ENCODE data around the gene TATDN3. TPM values are rescaled to one million over a fixed set of nuclear protein-coding genes. Genes with fewer than 3 reads are reported as not detected.
"Not testable (repeated sequence)": the region's sequence is repeated elsewhere in the genome, so short reads cannot be mapped to it uniquely, and the experiment has no call there.

The TATDN3 gene, protein sequence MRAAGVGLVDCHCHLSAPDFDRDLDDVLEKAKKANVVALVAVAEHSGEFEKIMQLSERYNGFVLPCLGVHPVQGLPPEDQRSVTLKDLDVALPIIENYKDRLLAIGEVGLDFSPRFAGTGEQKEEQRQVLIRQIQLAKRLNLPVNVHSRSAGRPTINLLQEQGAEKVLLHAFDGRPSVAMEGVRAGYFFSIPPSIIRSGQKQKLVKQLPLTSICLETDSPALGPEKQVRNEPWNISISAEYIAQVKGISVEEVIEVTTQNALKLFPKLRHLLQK
- total RNA-seq: 10 to 100 TPM; 11.4 to 12.2 TPM
- long read RNA-seq, donor 1, transcript TATDN3-202 (10 exons, 2,389 nt): major isoform, 6 of 13 reads
- long read RNA-seq, donor 1, partial matches to known transcripts: 0 of 13 reads
- long read RNA-seq, donor 1, other reads (novel, unspliced or antisense): 2 of 13 reads
- long read RNA-seq, donor 2, transcript TATDN3-202 (10 exons, 2,389 nt): major isoform, 12 of 33 reads
- long read RNA-seq, donor 2, transcript TATDN3-201 (10 exons, 2,321 nt): minor isoform, 7 of 33 reads
- long read RNA-seq, donor 2, partial matches to known transcripts: 1 of 33 reads
- long read RNA-seq, donor 2, other reads (novel, unspliced or antisense): 10 of 33 reads

DNA sequence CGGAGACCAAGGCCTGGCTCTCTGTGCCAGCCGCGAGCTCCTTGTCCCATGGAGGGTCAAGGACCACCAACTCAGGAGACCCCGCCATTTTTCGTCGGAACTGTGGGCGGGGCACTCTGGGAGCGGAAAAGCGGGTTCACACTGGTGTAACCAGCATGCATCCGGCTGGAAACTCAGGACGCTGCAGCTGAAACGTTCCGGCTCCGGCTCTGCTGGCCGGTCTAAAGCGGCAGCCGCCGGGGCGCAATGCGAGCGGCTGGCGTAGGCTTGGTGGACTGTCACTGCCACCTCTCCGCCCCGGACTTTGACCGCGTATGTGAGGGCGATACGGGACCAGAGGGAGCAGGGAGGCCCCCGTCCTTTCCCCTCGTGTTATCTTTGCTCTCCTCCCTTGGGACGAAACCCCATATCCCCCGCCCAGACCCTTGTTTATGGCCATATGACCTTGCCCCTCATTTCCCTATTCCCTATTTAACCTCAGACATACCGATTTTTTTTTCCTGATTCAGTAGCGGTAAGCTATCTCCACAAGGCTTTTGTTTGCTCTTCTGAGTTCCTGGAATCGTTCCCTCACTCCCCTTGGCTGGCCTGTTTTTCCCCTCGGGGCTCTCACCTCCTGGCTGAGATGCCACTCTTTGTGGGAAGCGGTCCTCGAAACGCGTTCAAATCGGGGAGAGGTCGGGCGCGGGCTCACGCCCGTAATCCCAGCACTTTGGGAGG is at the start of gene TATDN3, which contains the start of gene NSL1:
Gene TATDN3, plus strand, starts transcription at position 219 of the 720 bp plus-strand sequence. Its CDS starts 28 bp downstream, at position 247.
Gene NSL1, minus strand, starts transcription at position 102 of the 720 bp plus-strand sequence. Its CDS starts 14 bp downstream, at position 88.
- intact Hi-C loops (cut with DNase I): no loop called here
- peak; percentile 97 for DNase-seq (ENCODE audit: low spot score)

DNA sequence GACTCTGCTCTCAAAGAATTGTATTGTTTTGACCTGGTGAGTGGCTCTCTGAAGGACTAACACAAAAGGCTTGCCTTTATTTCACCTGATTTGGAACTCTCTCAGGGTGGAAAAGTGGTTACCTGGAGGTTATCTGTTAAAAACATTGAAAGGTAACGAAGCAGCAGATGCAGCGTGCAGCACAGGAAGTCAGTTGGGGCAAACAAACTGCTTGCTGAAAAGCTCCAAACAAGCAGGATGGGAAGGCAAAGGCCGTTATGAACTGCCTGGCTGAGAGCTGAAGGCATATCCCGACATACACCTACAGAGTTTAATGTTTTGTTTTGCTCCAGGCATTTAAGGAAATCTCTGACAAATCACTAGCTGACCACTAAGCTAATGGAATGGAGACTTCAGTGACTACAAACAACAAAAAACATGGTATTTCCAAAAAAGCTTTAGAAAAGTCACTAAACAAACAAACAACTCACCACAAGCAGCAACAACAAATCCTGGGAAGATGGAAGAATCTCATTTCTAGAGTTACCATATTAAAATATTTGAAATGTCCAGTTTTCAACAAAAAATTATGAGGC is 47.7 kb upstream of the TATDN3 start:
- no peak for DNase-seq (ENCODE audit: low spot score)
- intact Hi-C loops (cut with DNase I): no loop called here

DNA sequence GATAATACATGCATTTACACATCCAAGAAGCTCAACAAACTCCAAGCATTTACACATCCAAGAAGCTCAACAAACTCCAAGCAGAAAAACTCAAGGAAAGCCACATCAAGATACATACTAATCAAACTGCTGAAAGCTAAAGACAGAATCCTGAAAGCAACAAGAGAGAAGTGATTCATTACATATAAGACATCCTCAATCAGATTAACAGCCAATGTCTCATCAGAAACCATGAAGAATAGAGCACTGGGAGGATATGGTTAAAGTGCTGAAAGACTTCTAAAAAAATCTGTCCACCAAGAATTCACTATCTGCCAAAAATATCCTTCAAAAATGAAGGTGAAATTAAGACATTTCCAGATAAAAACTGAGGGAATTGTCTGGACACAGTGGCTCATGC is 46.4 kb upstream of the TATDN3 start:
- DNase-seq (ENCODE audit: low spot score): no peak
- intact Hi-C loops (cut with DNase I): loop anchor here in 1 of 2 donors (5.0 kb wide), 1 partner anchor 1602 kb away; no protein-coding TSS in a partner anchor

DNA sequence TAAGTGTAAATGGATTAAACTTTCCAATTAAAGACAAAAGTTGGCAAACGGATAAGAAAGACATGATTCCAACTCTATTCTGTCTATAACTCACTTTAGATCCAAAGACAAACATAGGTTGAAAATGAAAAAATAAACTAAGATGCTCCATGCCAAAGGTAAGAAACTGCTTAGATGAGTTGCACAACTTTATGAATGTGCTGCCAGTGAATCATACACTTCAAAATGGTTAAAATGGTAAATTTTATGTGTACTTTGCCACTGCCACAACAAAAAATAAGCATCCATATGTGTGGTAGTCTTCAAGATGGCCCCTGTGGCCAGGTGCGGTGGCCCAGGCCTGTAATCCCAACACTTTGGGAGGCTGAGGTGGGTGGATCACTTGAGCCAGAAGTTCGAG is 45.1 kb upstream of the TATDN3 start:
- intact Hi-C loops (cut with DNase I): loop anchor here in 1 of 2 donors (5.0 kb wide), 1 partner anchor 1601 kb away; no protein-coding TSS in a partner anchor
- DNase-seq (ENCODE audit: low spot score): no peak

DNA sequence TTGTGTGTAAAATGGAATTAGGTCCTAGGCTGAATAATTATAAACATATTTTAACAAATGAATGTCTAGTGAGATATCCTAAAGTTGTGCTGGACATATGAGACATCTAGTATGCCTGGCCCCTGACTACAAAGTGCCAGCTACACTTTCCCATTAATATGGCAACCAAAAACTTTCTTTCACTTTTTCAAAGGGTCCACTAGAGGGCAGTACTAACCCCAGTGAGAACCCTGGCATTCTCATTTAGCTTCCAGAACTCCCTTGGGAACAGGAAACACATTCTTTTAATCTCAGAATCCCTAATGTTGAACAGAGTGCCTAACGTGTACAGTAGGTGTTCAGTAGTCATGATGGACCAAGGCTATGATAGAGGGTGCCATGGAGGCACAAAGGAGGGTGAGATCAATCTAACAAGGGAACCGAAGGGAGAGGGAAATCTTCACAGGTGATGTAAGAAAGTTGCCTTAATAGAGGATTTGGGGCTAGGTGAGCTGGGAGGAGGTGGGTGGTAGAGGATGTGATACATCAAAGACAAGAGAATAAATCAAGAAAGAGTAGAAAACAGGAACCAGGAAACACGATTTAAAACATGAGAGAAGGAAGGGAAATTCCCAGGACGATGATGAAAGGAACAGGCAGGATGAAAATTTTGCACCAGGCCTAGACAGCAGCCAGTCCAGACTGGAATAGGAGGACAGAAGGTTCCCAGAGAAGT is 41.7 kb upstream of the TATDN3 start:
- intact Hi-C loops (cut with DNase I): loop anchor here in 1 of 2 donors (5.0 kb wide), 1 partner anchor 1597 kb away; no protein-coding TSS in a partner anchor
- no peak for DNase-seq (ENCODE audit: low spot score)

DNA sequence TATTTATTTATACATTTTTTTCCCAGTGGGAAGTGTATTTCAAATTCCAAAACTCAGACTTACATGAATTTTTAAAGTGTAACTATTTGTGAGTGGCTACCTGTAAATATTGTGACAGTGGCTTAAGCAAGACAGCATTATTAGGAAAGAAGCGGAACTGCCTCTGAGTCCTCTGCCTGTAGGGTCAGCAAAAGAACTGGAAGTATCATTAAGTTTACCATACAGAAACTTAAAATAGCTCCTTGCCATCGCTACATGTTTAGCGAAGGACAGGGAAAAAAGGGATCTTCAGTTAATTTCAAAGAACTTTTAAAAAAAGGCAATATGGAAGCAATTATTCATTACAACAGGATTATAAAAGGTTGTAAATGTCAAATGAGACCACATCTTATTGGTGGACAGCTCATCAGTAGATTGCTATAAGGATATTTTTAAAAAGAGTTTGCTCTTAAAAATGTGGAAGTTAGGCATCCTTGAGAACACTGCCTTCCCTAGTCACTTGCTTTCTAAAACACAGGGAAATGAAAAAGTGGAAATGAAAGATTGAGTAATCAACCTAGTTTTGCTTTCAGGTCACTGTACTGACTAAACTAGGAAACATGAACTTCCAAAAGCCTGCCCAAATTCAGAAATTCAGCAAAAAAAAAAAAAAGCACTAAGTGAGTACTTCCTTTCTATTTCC is 39.3 kb upstream of the TATDN3 start:
- intact Hi-C loops (cut with DNase I): no loop called here
- DNase-seq (ENCODE audit: low spot score): no peak

DNA sequence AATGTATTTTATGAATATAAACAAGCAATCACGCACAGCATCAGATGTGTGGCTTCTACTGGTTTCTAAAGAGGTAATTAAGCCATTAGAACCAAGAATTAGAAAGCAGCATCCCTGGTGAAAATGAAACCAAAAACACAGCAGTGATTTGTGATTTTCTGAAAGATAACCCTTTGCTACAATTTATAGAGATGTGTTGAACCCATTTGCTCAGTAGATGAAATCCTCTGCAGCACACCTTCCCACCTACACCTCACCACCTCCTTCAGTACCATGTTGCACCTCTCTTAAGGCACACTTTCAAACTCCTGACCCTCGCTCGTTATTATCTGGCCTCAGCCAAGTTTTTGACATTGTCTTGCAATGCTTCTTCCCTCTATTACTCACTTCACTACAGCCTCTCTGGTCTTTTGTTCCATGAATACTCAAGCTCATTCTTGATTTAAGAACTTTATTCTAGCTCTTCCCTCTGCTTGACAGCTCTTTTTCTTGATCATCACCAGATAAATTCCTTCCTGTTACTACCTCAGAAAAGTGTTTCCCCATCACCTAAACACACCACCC is 38.7 kb upstream of the TATDN3 start:
- intact Hi-C loops (cut with DNase I): no loop called here
- DNase-seq (ENCODE audit: low spot score): no peak

DNA sequence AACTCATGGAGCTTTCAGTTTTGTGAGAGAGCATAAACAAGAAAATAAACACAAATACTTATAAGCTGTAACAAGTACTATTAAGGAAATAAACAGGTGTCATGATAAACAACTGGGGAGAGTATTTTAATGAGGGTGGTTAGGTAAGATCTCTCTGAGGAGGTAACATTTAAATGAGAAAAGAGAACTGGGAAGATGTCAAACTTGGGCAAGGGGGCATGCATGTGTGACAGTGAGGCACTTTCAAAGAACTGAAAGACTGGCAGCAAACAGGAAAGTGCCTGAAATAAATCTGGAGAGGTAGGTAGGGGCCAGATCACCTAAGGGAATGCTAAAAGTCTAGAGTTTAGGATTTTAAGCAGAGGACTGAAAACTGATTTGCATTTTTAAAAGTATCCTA is 37.9 kb upstream of the TATDN3 start:
- DNase-seq (ENCODE audit: low spot score): no peak
- intact Hi-C loops (cut with DNase I): no loop called here

DNA sequence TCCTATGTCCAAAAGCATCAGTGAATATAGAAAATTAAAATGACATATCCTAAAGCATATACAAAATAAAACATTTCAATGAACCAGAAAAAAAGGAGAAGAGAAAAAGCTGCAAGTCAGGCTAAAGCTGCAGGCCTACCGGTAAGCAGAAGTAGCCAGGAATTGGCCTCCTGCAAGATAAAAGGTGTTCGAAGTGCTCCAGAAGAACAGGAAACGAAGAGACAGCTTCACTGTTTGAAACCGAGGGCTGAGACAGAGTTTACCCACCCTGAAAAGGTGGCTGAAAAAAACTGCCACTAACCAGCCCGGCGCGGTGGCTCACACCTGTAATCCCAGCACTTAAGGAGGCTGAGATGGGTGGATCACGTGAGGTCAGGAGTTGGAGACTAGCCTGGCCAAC is 37.5 kb upstream of the TATDN3 start:
- no peak for DNase-seq (ENCODE audit: low spot score)
- intact Hi-C loops (cut with DNase I): no loop called here

DNA sequence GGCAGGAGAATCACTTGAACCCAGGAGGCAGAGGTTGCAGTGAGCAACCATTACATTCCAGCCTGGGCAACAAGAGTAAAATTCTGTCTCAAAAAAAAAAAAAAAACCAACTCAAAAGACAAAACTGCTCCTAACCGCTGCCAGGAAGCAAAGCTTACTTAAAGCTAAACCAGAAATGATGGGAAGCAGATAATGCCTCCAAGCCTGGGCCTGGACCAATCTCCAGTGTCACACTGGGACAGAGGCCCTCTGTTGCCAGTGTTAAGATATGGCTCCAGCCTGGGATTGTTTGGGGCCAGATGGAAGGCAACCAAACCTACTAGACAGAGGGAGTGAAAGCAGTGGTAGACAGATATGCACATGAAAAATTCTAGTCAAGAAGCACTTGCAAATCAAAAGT is 37.0 kb upstream of the TATDN3 start:
- intact Hi-C loops (cut with DNase I): loop anchor here in 1 of 2 donors (5.0 kb wide), 1 partner anchor 542 kb away; no protein-coding TSS in a partner anchor
- no peak for DNase-seq (ENCODE audit: low spot score)

DNA sequence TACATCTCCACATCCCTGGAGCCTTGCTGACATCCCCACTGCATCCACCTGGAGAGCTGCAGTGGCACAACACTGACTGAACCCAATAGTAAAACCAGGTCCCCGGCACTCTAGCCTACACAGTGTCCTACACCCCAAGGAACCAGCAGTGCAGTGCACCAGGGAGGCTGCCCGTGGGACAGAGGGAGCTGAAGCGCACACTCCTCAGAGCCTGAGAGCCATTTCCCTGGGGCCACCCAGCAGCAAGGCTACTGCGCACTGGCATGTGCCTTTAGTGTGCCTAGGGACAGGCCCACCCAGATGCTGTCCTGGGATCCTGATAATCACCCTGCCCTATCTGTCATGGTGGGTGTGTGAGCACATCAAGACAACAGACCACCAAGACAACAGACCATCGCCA is 32.0 kb upstream of the TATDN3 start:
- intact Hi-C loops (cut with DNase I): loop anchor here in 1 of 2 donors (5.0 to 10.0 kb wide), 2 partner anchors 547 to 1175 kb away; no protein-coding TSS in a partner anchor
- DNase-seq (ENCODE audit: low spot score): no peak

DNA sequence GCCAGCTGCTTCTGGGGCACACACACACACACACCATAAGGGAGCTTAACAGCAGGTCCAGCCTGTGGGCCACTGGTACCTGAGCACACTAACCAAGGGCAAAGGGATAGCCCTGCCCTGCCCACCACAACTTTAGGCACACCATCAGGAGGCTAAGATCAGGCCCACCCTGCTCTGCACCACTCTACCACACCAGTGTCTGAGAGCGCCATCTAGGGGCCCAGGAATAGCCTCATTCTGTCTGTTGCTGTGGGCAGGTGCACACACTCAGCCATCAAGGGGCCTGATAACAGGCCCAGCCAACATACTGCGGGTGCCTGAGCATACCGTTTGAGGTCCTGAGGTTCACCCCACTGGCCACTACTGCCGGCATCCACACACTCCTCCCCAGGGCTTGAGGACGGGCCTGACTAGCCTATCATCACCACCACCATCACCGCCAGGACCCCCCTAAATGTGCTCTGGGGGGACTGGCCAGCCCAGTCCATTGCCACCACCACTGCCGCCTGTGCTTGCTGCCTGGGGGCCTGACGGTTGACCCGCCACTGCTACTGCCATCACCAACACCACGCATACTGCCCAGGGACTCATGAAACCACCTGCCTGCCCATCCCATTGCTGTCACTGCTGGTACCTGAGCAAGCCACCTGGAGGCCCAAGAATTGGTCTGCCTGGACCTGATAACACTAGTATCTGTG is 31.4 kb upstream of the TATDN3 start:
- DNase-seq (ENCODE audit: low spot score): no peak
- intact Hi-C loops (cut with DNase I): loop anchor here in 1 of 2 donors (10.0 kb wide), 1 partner anchor 1175 kb away; no protein-coding TSS in a partner anchor

DNA sequence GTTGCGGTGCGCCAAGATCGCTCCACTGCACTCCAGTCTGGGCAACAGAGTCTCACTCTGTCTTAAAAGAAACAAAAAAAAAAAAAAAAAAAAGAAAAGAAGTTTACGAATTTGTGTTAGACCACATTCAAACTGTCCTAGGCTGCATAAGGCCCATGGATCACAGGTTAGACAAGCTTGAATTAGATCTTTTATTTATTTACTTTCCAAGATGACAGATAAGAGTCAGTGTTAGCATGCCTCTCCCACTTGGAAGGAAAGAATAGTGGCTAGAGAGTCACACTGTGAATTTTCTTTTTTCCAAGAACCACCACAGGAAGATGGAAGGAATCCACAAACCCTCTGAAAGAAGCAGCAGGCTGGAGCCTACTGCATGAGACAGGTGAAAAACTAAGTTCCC is 29.5 kb upstream of the TATDN3 start:
- no peak for DNase-seq (ENCODE audit: low spot score)
- intact Hi-C loops (cut with DNase I): loop anchor here in 1 of 2 donors (10.0 kb wide), 1 partner anchor 1177 kb away; no protein-coding TSS in a partner anchor

DNA sequence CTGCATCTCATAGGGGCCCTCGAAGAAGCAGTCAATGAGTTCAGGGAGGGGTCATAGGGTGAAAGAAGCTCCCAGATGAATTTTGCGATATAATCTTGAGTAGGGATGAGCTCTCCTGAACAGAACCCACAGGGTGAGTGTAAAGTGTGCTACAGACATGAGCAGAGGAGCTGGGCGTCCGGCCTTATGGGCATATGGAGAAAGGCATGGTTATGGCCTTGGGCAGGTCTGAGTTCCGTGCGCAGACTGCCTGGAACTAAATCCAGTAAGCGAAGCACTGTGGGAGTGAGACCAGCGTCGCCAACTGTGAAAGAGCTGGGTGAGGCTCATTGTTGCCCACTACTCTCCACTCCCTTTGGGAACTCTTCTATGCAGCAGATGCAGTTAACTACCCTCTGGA is 28.9 kb upstream of the TATDN3 start:
- DNase-seq (ENCODE audit: low spot score): no peak
- intact Hi-C loops (cut with DNase I): loop anchor here in 1 of 2 donors (10.0 kb wide), 1 partner anchor 1178 kb away; no protein-coding TSS in a partner anchor

DNA sequence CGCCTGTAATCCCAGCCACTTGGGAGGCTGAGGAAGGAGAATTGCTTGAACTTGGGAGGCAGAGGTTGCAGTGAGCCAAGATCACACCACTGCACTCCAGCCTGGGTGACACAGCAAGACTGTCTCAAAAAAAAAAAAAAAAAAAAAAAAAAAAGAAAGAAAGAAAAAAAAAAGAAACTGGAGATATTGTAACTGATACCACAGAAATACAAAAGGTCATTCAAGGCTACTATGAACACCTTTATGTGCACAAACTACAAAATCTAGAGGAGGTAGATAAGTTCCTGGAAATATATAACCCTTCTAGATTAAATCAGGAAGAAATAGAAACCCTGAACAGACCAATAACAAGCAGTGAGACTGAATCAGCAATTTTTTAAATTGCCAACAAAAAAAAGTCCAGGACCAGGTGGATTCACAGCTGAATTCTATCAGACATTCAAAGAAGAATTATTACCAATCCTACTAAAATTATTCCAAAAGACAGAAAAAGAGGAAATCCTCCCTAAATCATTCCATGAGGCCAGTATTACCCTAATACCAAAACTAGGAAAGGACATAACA is 26.9 kb upstream of the TATDN3 start:
- intact Hi-C loops (cut with DNase I): loop anchor here in 1 of 2 donors (10.0 kb wide), 1 partner anchor 1180 kb away; no protein-coding TSS in a partner anchor
- DNase-seq (ENCODE audit: low spot score): not testable (repeated sequence)

DNA sequence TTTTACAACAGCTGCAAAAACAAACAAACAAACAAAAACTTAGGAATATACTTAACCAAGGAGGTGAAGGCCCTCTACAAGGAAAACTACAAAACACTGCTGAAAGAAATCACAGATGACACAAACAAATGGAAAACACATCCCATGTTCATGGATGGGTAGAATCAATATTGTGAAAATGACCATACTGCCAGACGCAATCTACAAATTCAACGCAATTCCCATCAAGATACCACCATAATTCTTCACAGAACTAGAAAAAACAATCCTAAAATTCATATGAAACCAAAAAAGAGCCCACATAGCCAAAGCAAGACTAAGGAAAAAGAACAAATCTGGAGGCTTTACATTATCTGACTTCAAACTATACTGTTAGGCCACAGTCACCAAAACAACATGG is 24.9 kb upstream of the TATDN3 start:
- not testable (repeated sequence) for DNase-seq (ENCODE audit: low spot score)
- intact Hi-C loops (cut with DNase I): loop anchor here in 1 of 2 donors (10.0 kb wide), 1 partner anchor 1182 kb away; no protein-coding TSS in a partner anchor
